Peyer's patch (tissue), 4 donors: ENCODE data around the gene PDE4D.

Experiments
- POLR2A ChIP-seq, 2 donors: fragments of 450-650 bp; IDR thresholded peaks; one replicate each; pipeline ENCODE4 v1.5.1; 2017; ENCODE audit warnings: antibody characterized with exemption in 2 of 2, mild to moderate bottlenecking in 2 of 2, moderate library complexity in 2 of 2
- TF ChIP-seq, protein P1 (sequence below), 6 experiments: fragments of 450-650 bp in 4 of 6; fragments of 200-600 bp in 2 of 6; sonication (generic) in 1 of 6; IDR thresholded peaks; one replicate each; pipeline ENCODE4 v1.5.1; 2017 to 2019; ENCODE audit warnings: antibody characterized with exemption in 6 of 6, mild to moderate bottlenecking in 3 of 6, moderate library complexity in 1 of 6

DNA sequence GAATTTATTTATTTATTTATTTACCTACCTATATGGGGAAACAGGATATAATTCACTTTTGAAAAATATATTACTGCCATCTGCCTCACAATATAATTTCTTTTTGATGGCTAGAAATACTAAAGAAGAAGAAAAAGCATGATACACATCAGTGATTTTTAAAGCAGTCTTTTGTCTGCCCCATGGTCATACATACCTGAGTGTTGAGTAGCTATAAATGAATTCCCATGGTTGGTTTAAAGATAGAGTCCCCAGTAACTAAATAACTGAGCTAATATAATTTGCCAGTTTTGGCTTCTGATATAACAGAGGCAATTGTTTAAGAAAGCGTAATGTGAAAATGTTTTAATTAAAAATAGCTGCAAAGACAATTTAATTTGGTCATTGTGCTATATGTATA, 447.8 kb downstream of the PDE4D start:
- TF ChIP-seq, protein P1, sequence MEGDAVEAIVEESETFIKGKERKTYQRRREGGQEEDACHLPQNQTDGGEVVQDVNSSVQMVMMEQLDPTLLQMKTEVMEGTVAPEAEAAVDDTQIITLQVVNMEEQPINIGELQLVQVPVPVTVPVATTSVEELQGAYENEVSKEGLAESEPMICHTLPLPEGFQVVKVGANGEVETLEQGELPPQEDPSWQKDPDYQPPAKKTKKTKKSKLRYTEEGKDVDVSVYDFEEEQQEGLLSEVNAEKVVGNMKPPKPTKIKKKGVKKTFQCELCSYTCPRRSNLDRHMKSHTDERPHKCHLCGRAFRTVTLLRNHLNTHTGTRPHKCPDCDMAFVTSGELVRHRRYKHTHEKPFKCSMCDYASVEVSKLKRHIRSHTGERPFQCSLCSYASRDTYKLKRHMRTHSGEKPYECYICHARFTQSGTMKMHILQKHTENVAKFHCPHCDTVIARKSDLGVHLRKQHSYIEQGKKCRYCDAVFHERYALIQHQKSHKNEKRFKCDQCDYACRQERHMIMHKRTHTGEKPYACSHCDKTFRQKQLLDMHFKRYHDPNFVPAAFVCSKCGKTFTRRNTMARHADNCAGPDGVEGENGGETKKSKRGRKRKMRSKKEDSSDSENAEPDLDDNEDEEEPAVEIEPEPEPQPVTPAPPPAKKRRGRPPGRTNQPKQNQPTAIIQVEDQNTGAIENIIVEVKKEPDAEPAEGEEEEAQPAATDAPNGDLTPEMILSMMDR (IDR thresholded peaks at IDR 0.05) = no peak
- no peak for TF ChIP-seq POLR2A (IDR thresholded peaks at IDR 0.05)
